Upper lobe of right lung (tissue), 1 donor: ENCODE measurements around the gene ATP6V0B. TPM values are rescaled to one million over a fixed set of nuclear protein-coding genes. Genes with fewer than 3 reads are reported as not detected.

ENCODE experiments used
- ATAC-seq: fragments of 200-7000 bp; cut with Tn5 transposase; one replicate; pipeline ENCODE4 v1.9.1; 2020; ENCODE audit warnings: mild to moderate bottlenecking, moderate library complexity
- DNase-seq: peaks from one replicate; pipeline ENCODE4 v3.0.0-alpha.2; 2020
- H3K27ac ChIP-seq: fragments of 200-600 bp; one replicate; pipeline ENCODE4 v1.8.0; 2022
- H3K27me3 ChIP-seq: fragments of 200-600 bp; one replicate; pipeline ENCODE4 v1.8.0; 2022; ENCODE audit warnings: mild to moderate bottlenecking
- H3K36me3 ChIP-seq: fragments of 200-600 bp; one replicate; pipeline ENCODE4 v1.8.0; 2022
- H3K4me1 ChIP-seq: fragments of 200-600 bp; one replicate; pipeline ENCODE4 v1.8.0; 2022
- H3K4me3 ChIP-seq: fragments of 200-600 bp; one replicate; pipeline ENCODE4 v1.8.0; 2022; ENCODE audit warnings: mild to moderate bottlenecking
- H3K9me3 ChIP-seq: fragments of 200-600 bp; one replicate; pipeline ENCODE4 v1.8.0; 2022
- intact Hi-C: fragments of 100-400 bp; cut with DNase I; formaldehyde crosslinking; loops from one replicate; pipeline ENCODE4 v1.11.0; 2022
- total RNA-seq: library from RNA; stranded (reverse); fragmentation: NEBNext Ultra II Directional; extraction: Animal tissue kit (Norgen Biotek cat#: 25700); gene quantifications from one replicate; pipeline ENCODE4 v1.2.1, GENCODE V29; 2021
- TF ChIP-seq, protein P1 (sequence below): fragments of 200-600 bp; IDR thresholded peaks from one replicate; pipeline ENCODE4 v1.8.0; 2022; ENCODE audit warnings: antibody characterized with exemption
- donor health status: DM: no; HTN: yes; CAD: no; lungs with severe emphysema.

Gene ATP6V0B
- total RNA-seq, 1 donor from 2014 or later, result 191 TPM

DNA sequence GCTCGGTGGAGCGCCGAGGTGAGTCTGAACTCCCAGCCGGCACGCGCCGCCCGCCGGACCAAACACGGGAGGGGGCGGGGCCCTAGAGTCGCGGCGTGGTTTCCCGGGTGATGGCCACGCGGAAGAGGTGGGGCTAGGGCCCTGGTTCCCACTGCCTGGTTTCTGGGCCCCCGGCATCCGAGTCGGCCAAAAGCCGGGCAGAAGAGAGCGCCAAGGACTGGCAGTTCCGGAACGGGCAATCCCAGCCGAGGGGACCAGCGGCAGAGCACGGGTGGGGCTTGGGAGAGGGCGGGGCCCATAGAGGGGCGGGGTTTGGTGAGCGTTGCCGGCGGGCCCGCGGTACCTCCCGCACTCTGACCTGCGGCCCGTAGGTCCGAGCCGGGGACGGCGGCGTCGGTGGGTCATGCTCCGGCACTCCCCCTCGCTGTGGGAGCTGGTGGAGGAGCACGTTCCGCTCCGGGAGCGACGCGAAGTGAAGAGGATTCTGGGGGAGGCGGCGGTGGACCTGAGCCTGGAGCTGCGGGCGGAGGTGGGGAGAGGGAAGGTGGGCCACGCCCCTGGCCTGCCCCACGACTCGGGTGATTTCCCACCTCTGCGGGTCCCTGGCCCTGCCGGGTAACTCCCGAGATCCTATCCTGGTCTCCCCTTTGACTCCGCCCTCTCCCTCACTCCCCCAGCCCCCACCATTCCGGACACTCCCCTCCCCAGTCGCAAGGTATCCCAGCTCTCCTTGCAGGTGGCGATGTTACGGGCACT, 16.9 kb downstream of the ATP6V0B start, which contains the start of gene CCDC24:
CCDC24 (plus strand) TSS at position 124 of the 756 bp plus-strand sequence; CDS start at position 404, 280 bp downstream.
- intact Hi-C loops, result no loop called here
- peak within 1 kb of the TSS; percentile 78 for H3K4me3 ChIP-seq
- H3K27me3 ChIP-seq, result no peaks in the 10 kb centered on the region
- peaks cover 10% of the 10 kb centered on the region for H3K4me1 ChIP-seq
- peak; percentile 90 for ATAC-seq
- DNase-seq, result peak; percentile 94
- peak within 1 kb of the TSS; percentile 85 for H3K27ac ChIP-seq
- no peaks in the 10 kb centered on the region for H3K9me3 ChIP-seq
- TF ChIP-seq, protein P1, sequence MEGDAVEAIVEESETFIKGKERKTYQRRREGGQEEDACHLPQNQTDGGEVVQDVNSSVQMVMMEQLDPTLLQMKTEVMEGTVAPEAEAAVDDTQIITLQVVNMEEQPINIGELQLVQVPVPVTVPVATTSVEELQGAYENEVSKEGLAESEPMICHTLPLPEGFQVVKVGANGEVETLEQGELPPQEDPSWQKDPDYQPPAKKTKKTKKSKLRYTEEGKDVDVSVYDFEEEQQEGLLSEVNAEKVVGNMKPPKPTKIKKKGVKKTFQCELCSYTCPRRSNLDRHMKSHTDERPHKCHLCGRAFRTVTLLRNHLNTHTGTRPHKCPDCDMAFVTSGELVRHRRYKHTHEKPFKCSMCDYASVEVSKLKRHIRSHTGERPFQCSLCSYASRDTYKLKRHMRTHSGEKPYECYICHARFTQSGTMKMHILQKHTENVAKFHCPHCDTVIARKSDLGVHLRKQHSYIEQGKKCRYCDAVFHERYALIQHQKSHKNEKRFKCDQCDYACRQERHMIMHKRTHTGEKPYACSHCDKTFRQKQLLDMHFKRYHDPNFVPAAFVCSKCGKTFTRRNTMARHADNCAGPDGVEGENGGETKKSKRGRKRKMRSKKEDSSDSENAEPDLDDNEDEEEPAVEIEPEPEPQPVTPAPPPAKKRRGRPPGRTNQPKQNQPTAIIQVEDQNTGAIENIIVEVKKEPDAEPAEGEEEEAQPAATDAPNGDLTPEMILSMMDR, result no peak
- H3K36me3 ChIP-seq, result no peaks in the 10 kb centered on the region

DNA sequence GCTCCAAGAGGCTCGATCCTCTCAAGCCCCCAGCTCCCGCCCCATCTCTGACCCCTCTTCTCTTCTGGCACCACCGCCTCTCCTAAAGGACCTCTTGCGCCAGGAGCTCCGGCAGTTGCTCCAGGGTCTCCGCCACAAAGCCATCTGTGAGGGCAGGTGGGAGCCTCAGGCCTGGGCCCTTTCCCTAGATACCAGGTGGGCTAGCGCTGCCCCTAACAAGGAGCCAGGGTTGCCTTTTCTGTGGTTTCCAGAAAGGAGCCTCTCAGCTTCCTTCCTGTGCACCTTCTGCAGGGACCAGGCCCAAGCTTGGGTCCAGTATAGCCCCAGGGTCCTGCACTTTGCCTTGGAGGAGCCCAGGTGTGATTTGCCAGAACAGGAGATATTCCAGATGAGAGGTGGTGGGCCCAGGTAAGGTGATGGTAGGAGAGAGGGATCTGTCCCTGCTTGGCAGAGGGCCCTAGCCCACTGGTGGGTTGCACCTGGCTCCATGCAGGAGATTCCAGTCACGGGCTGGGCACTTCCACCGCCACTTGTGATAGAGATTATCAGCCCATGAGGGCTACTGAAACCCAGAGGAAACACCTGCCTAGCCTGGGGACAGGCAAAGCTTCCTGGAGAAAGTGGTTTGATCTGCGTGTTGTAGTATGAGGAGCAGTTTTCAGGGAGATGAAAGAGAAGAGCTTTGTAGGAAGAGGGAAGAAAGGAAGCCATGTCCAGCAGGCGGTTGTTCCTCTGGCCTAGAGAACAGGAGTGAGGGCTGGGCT, 17.7 kb downstream of the ATP6V0B start:
- Histone ChIP-seq H3K27ac (peak overlapping the region; percentile 85), H3K36me3 (no peaks in the 10 kb centered on the region), H3K9me3 (no peaks in the 10 kb centered on the region), H3K4me3 (peak overlapping the region; percentile 78), H3K27me3 (no peaks in the 10 kb centered on the region), H3K4me1 (peaks cover 10% of the 10 kb centered on the region)
- no peak for ATAC-seq
- intact Hi-C loops, result no loop called here
- TF ChIP-seq, protein P1, result no peak
- DNase-seq, result no peak

DNA sequence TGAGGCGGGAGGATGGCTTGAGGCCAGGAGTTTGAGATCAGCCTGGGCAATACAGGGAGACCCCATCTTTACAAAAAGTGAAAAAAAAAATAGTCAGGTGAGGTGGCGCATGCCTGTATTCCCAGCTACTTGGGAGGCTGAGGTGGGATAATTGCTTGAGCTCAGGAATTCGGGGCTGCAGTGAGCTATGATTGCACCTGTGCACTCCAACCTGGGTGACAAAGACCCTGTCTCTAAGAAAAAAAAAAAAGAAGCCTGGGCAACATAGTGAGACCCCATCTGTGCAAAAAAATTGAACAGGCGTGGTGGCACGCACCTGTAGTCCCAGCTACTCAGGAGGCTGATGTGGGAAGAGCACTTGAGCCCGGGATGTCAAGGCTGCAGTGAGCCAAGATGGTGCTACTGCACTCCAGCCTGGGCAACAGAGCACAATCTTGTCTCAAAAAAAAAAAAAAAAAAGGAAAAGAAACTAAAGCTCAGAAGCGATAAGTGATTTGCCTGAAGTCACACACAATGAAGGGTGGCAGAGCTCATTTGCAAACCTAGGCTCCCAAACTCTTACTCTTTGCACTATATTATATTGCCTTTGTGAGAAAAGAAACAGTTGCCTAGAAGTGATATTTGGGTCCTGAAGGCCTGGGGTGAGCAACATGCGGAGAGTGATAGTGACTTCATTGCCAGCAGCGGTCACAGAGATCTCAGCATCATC, 18.6 kb downstream of the ATP6V0B start:
- Histone ChIP-seq H3K4me1 (peaks cover 10% of the 10 kb centered on the region), H3K4me3 (no peak overlapping the region), H3K27ac (no peak overlapping the region), H3K9me3 (no peaks in the 10 kb centered on the region), H3K27me3 (no peaks in the 10 kb centered on the region), H3K36me3 (no peaks in the 10 kb centered on the region)
- intact Hi-C loops, result no loop called here
- ATAC-seq (no peak), DNase-seq (no peak)
- TF ChIP-seq, protein P1, result no peak

DNA sequence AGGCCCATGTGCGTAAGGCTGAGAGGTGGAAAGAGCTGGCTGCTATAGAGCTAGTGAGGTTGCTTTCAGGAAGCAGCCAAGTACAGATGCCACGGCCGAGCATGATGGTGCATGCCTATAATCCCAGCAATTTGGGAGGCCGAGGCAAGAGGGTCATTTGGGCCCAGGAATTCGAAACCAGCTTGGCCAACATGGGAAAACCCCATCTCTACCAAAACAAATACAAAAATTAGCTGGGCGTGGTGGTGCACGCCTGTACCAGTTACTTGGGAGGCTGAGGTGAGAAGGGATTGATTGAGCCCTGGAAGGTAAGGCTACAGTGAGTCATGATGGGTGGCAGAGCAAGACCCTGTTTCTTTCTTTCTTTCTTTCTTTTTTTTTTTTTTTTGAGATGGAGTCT, 19.3 kb downstream of the ATP6V0B start:
- Histone ChIP-seq H3K4me3 (no peak overlapping the region), H3K4me1 (peaks cover 10% of the 10 kb centered on the region), H3K9me3 (no peaks in the 10 kb centered on the region), H3K27ac (no peak overlapping the region), H3K36me3 (no peaks in the 10 kb centered on the region), H3K27me3 (no peaks in the 10 kb centered on the region)
- DNase-seq, result no peak
- ATAC-seq, result no peak
- TF ChIP-seq, protein P1, result no peak
- intact Hi-C loops, result no loop called here
